Astrocyte (in vitro differentiated cells and primary cell): Measurements from ENCODE around the gene PXDN. TPM values are rescaled to one million over a fixed set of nuclear protein-coding genes. Genes with fewer than 3 reads are reported as not detected.
"Not testable (repeated sequence)": the region's sequence is repeated elsewhere in the genome, so short reads cannot be mapped to it uniquely, and the experiment has no call there.

ENCODE experiments used
- DNase-seq: peaks from one replicate; pipeline ENCODE4 v3.0.0-alpha.2; 2010; ENCODE audit warnings: low read depth
- FAIRE-seq: peaks from 2 replicates; lab custom pipeline; 2011; peaks lifted over from hg19 to GRCh38; lab: Jason Lieb, UNC
- H2AFZ ChIP-seq: 2 replicates; pipeline ENCODE4 v1.6.0; 2012; ENCODE audit warnings: low read depth, low read length, inconsistent platforms
- H3K27ac ChIP-seq: 2 replicates; pipeline ENCODE4 v1.5.1; 2011; ENCODE audit warnings: low read depth, low read length, inconsistent platforms
- H3K27me3 ChIP-seq: 2 replicates; pipeline ENCODE4 v1.6.0; 2011; ENCODE audit warnings: low read length, inconsistent platforms; ENCODE audit not compliant: insufficient read depth
- H3K36me3 ChIP-seq: 2 replicates; pipeline ENCODE4 v1.5.1; 2011; ENCODE audit warnings: low read length, inconsistent platforms; ENCODE audit not compliant: insufficient read depth
- H3K4me1 ChIP-seq: 2 replicates; pipeline ENCODE4 v1.5.1; 2011; ENCODE audit warnings: low read length, inconsistent platforms; ENCODE audit not compliant: insufficient read depth
- H3K4me2 ChIP-seq: 2 replicates; pipeline ENCODE4 v1.6.0; 2012; ENCODE audit warnings: low read length, inconsistent platforms
- H3K4me3 ChIP-seq: 2 replicates; pipeline ENCODE4 v1.5.1; 2011; ENCODE audit warnings: low read depth, mild to moderate bottlenecking, low read length, inconsistent platforms; ENCODE audit not compliant: insufficient read depth
- H3K79me2 ChIP-seq: 2 replicates; pipeline ENCODE4 v1.6.0; 2012; ENCODE audit warnings: mild to moderate bottlenecking, low read length, inconsistent platforms; ENCODE audit not compliant: insufficient read depth
- H3K9ac ChIP-seq: 2 replicates; pipeline ENCODE4 v1.6.0; 2012; ENCODE audit warnings: mild to moderate bottlenecking, low read length, inconsistent platforms
- H3K9me3 ChIP-seq: 2 replicates; pipeline ENCODE4 v1.5.1; 2012; ENCODE audit warnings: low read depth, mild to moderate bottlenecking, low read length, inconsistent platforms; ENCODE audit not compliant: insufficient read depth
- H4K20me1 ChIP-seq: 2 replicates; pipeline ENCODE4 v1.6.0; 2012; ENCODE audit warnings: low read length, inconsistent platforms; ENCODE audit not compliant: insufficient read depth
- H3K27ac Mint-ChIP-seq: one replicate; pipeline ENCODE4 v1.8.0; 2021; ENCODE audit warnings: mild to moderate bottlenecking, mixed read lengths; ENCODE audit not compliant: unreplicated experiment
- H3K27me3 Mint-ChIP-seq: one replicate; pipeline ENCODE4 v1.8.0; 2021; ENCODE audit warnings: low read depth, mixed read lengths; ENCODE audit not compliant: unreplicated experiment
- H3K36me3 Mint-ChIP-seq: one replicate; pipeline ENCODE4 v1.8.0; 2021; ENCODE audit warnings: low read depth, mixed read lengths; ENCODE audit not compliant: unreplicated experiment
- H3K4me1 Mint-ChIP-seq: one replicate; pipeline ENCODE4 v1.8.0; 2021; ENCODE audit warnings: low read depth, mixed read lengths; ENCODE audit not compliant: unreplicated experiment
- H3K4me3 Mint-ChIP-seq: one replicate; pipeline ENCODE4 v1.8.0; 2021; ENCODE audit warnings: mild to moderate bottlenecking, moderate library complexity, mixed read lengths; ENCODE audit not compliant: unreplicated experiment
- H3K9me3 Mint-ChIP-seq: one replicate; pipeline ENCODE4 v1.8.0; 2021; ENCODE audit warnings: mild to moderate bottlenecking, mixed read lengths; ENCODE audit not compliant: unreplicated experiment
- CTCF ChIP-seq: IDR thresholded peaks from 2 replicates; pipeline ENCODE4 v1.5.1; 2011; ENCODE audit warnings: low read depth, mild to moderate bottlenecking, inconsistent platforms, low read length, moderate library complexity; ENCODE audit not compliant: insufficient read depth
- EZH2 ChIP-seq: IDR thresholded peaks from 2 replicates; pipeline ENCODE4 v1.6.1; 2012; ENCODE audit warnings: mild to moderate bottlenecking, low read length, inconsistent platforms; ENCODE audit not compliant: insufficient read depth
- total RNA-seq: library from RNA; stranded (reverse); gene quantifications from 2 replicates; pipeline ENCODE4 v1.2.1, GENCODE V29; 2021

Gene PXDN
- total RNA-seq, 1 donor from 2014 or later: 417 TPM

GRCh38 chr2:1736997-1737480 is 7.3 kb downstream of the PXDN start:
- Mint-ChIP-seq H3K36me3 (peaks cover 35% of the 10 kb centered on the region), H3K27me3 (no peaks in the 10 kb centered on the region), H3K9me3 (peaks cover 13% of the 10 kb centered on the region), H3K4me1 (peaks cover 38% of the 10 kb centered on the region), H3K4me3 (no peak overlapping the region), H3K27ac (no peak overlapping the region)
- DNase-seq (peak; percentile 92), FAIRE-seq (peak; percentile 84)
- H3K4me3 ChIP-seq: no peak overlapping the region
- H3K36me3 ChIP-seq: no peaks in the 10 kb centered on the region
- H3K79me2 ChIP-seq: peaks cover 99% of the 10 kb centered on the region
- no peaks in the 10 kb centered on the region for H3K27me3 ChIP-seq
- TF ChIP-seq EZH2 (no peak), CTCF (no peak)
- peak overlapping the region; percentile 79 for H3K9ac ChIP-seq
- H2AFZ ChIP-seq: no peak overlapping the region
- peaks cover 5% of the 10 kb centered on the region for H3K9me3 ChIP-seq
- peak overlapping the region; percentile 93 for H3K27ac ChIP-seq
- peak overlapping the region; percentile 76 for H3K4me2 ChIP-seq
- H4K20me1 ChIP-seq: peaks cover 17% of the 10 kb centered on the region
- H3K4me1 ChIP-seq: peaks cover 63% of the 10 kb centered on the region

DNA sequence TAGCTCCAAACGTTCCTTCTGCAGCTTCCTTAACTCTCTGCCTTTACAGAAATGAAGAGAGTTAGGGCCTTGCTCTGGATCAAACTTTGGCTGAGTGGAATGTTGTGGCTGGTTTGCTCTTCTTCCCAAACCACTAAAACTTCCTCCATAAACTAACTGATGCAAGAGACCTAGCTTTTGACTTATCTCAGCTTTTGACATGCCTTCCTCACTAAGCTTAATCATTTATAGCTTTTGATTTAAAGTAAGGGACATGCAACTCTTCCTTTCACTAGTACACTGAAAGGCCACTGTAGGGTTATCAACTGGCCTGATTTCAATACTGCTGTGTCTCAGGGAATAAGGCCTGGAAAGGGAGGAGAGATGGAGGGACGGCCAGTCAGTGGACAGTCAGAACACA is 8.3 kb downstream of the PXDN start:
- peaks cover 13% of the 10 kb centered on the region for H4K20me1 ChIP-seq
- H3K4me3 ChIP-seq: no peak overlapping the region
- Mint-ChIP-seq H3K27ac (peak overlapping the region; percentile 44), H3K36me3 (peaks cover 37% of the 10 kb centered on the region), H3K4me1 (peaks cover 38% of the 10 kb centered on the region), H3K9me3 (peaks cover 13% of the 10 kb centered on the region), H3K4me3 (no peak overlapping the region), H3K27me3 (no peaks in the 10 kb centered on the region)
- H3K79me2 ChIP-seq: peaks cover 97% of the 10 kb centered on the region
- no peaks in the 10 kb centered on the region for H3K36me3 ChIP-seq
- peak overlapping the region; percentile 93 for H3K27ac ChIP-seq
- peaks cover 5% of the 10 kb centered on the region for H3K9me3 ChIP-seq
- H3K9ac ChIP-seq: peak overlapping the region; percentile 79
- peak overlapping the region; percentile 76 for H3K4me2 ChIP-seq
- no peak for TF ChIP-seq EZH2
- TF ChIP-seq CTCF: no peak
- no peaks in the 10 kb centered on the region for H3K27me3 ChIP-seq
- no peak overlapping the region for H2AFZ ChIP-seq
- peaks cover 65% of the 10 kb centered on the region for H3K4me1 ChIP-seq
- no peak for FAIRE-seq
- peak; percentile 84 for DNase-seq

- H3K27me3 ChIP-seq, DNase-seq, H3K4me2 ChIP-seq, H3K9me3 ChIP-seq, H3K27ac Mint-ChIP-seq, H2AFZ ChIP-seq, H3K9ac ChIP-seq, H3K4me3 Mint-ChIP-seq, FAIRE-seq, H3K27me3 Mint-ChIP-seq, H3K4me3 ChIP-seq, H3K36me3 ChIP-seq: not testable (repeated sequence)
- H3K36me3 Mint-ChIP-seq: peaks cover 30% of the 10 kb centered on the region
- Histone ChIP-seq H3K27ac (peak overlapping the region; percentile 100), H4K20me1 (peaks cover 10% of the 10 kb centered on the region), H3K4me1 (peaks cover 65% of the 10 kb centered on the region), H3K79me2 (peaks cover 96% of the 10 kb centered on the region)
- H3K4me1 Mint-ChIP-seq: peaks cover 49% of the 10 kb centered on the region
- H3K9me3 Mint-ChIP-seq: peaks cover 13% of the 10 kb centered on the region
Observed at GRCh38 chr2:1733298-1733697, 11.0 kb downstream of the PXDN start.
